GM12875 (cell line): Measurements from ENCODE around the gene SCAPER.
"Not testable (repeated sequence)": the region's sequence is repeated elsewhere in the genome, so short reads cannot be mapped to it uniquely, and the experiment has no call there.

Experiments
- H3K4me3 ChIP-seq: one replicate; pipeline ENCODE4 v1.5.1; 2011; ENCODE audit warnings: low read depth, low read length, control low read depth
- CTCF ChIP-seq: IDR thresholded peaks from 2 replicates; pipeline ENCODE4 v1.5.1; 2011; ENCODE audit warnings: low read depth, mild to moderate bottlenecking, control low read depth, inconsistent platforms, low read length, moderate library complexity, borderline replicate concordance; ENCODE audit not compliant: insufficient read depth

The SCAPER gene

DNA sequence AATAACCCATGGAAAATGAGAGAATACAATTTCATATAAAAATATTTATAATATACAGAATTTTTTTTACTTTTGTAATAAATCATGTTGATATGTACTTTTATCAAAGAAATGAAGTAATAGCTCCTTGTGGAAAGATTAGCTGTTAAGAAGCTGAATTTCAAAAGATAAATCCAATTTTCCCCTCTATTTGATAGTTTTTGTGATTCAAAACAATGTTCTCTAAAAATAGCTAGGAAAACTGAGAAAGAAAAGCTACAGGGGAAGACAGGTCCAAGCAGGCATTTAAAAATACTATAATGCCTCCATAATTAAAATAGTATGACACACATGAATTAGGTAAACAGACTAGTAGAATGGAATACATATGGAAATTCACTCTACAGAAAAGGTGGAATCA, 44.9 kb downstream of the SCAPER start:
- no peak for TF ChIP-seq CTCF
- H3K4me3 ChIP-seq, result no peak overlapping the region

- not testable (repeated sequence) for H3K4me3 ChIP-seq
Observed at GRCh38 chr15:76850367-76850766, 54.8 kb downstream of the SCAPER start.

DNA sequence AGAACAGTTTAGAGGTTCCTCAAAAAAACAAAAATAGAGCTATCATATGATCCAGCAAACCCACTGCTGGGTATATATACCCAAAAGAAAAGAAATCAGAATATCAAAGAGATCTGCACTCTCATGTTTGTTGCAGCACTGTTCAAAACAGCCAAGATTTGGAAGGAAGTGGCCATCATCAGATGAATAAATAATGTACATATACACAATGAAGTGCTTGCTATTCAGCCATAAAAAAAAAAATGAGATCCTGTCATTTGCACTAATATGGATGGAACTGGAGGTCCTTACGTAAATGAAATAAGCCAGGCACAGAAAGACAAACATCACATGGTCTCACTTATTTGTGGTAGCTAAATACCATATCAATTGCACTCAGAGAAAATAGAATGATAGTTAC, 58.4 kb downstream of the SCAPER start:
- no peak overlapping the region for H3K4me3 ChIP-seq
- TF ChIP-seq CTCF, result no peak

GRCh38 chr15:76844096-76844495, 61.0 kb downstream of the SCAPER start:
- no peak for TF ChIP-seq CTCF
- no peak overlapping the region for H3K4me3 ChIP-seq

DNA sequence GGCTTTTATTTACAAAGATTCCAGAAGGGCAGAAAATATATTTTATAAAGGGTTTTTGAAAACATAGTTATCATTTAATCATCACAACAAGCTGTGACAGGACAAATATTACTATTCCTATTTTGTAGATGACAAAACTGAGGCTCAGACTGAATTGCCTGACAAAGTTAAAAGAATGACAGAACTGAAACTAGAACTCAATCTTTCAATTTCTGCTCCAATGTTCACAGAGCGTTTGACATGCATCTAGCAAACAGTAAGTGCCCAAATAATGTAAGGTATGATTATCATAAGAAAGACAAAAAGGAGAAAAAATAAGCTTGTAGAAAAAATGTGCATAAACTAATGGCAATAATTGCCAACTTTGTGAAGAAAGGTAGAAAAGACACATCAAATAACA, 61.9 kb downstream of the SCAPER start:
- TF ChIP-seq CTCF, result no peak
- no peak overlapping the region for H3K4me3 ChIP-seq

DNA sequence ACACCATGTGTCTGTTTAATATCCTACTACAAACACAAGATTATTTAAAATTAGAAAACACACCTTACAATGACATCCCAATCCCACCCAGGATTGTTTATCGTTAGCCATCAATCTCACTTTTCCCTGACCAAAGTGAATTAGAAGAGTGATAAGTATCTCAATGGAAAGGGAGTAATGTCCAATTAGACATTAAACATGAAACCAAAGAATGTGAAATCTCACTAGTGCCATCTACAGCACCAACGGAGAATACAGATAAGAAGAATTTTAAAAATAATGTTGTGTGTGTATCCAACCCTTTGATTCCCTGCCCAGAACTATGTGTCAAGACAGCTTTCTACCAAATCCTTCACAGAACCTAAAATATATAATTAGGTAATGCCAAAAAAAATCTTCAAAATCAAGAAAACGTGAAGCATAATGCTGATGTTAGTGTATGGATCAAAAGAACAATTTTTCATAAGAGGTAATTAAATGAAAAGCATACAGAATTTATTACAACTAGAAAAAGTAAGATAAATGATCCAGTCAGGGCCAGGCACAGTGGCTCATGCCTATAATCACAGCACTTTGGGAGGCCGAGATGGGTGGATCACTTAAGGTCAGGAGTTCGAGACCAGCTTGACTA, 64.2 kb downstream of the SCAPER start:
- H3K4me3 ChIP-seq, result no peak overlapping the region
- peak; percentile 30; the same call in 1 of the 2 replicates for TF ChIP-seq CTCF

DNA sequence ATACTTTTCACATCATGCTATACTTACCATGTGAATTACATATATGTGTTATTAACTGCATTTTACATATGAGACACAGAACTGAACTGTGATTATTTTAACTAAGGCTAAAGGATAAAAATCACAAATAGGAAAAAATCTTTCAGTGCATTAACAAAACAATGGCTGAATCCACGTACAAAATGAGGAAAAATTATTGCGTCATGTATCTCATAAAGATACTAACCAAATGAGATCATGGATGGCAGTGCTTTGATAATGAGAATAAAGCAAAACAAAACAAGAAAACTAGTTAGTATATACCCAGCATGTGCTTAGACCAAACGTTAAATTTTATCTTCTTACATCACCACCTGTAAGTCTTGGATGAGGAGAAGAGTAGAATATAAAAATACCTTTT, 66.0 kb downstream of the SCAPER start:
- no peak overlapping the region for H3K4me3 ChIP-seq

More for the DNA sequence above, 66.0 kb downstream of the SCAPER start:
- TF ChIP-seq CTCF, result no peak
